Measurements from ENCODE around the gene MYO18A. TPM values are rescaled to one million over a fixed set of nuclear protein-coding genes. Genes with fewer than 3 reads are reported as not detected.

The MYO18A gene
- total RNA-seq, 3 donors from 2014 or later (not counting 1 experiment from before 2014, with no cell fraction given) = 110 to 117 (median 115) TPM

- Histone ChIP-seq H3K27me3 (ENCODE audit: control insufficient read depth, insufficient read depth, low read length) (no peaks in the 10 kb centered on the region), H3K4me3 (ENCODE audit: low read length) (no peak overlapping the region), H3K27ac (ENCODE audit: low read length) (no peak overlapping the region), H3K9me3 (ENCODE audit: control insufficient read depth, insufficient read depth, low read length) (no peaks in the 10 kb centered on the region), H3K4me1 (ENCODE audit: control insufficient read depth, insufficient read depth, low read length) (peaks cover 7% of the 10 kb centered on the region), H3K36me3 (ENCODE audit: control insufficient read depth, insufficient read depth, low read length) (no peaks in the 10 kb centered on the region)
- no peaks in the 10 kb centered on the region for H3K36me3 Mint-ChIP-seq
- peaks cover 0 to 2% of the 10 kb centered on the region in 2 donors for H3K27me3 Mint-ChIP-seq (ENCODE audit: low read depth in 2 of 2)
- peaks cover 0 to 3% of the 10 kb centered on the region in 2 donors for H3K4me1 Mint-ChIP-seq
- WGBS (ENCODE audit: insufficient coverage) = 89% methylated on average over 8 of the region's 8 CpGs
- no peak overlapping the region for H3K4me3 Mint-ChIP-seq
- ATAC-seq (no peak), DNase-seq (no peak)
- TF ChIP-seq CTCF (IDR thresholded peaks at IDR 0.05) = no peak
- intact Hi-C loops (cut with micrococcal nuclease) = loop anchor here (5.0 kb wide), 1 partner anchor 78 kb away; the partner anchor contains the start of gene NUFIP2
- H3K9me3 Mint-ChIP-seq = no peaks in the 10 kb centered on the region
- H3K27ac Mint-ChIP-seq = no peak overlapping the region
These were observed 34.3 kb upstream of the MYO18A start for GRCh38 chr17:29214215-29215146.

GRCh38 chr17:29212681-29213121 is 32.5 kb upstream of the MYO18A start:
- no peaks in the 10 kb centered on the region for H3K9me3 ChIP-seq (ENCODE audit: control insufficient read depth, insufficient read depth, low read length)
- no peak for TF ChIP-seq CTCF (IDR thresholded peaks at IDR 0.05)
- ATAC-seq (no peak), DNase-seq (no peak)
- H3K4me3 Mint-ChIP-seq = no peak overlapping the region
- WGBS (ENCODE audit: insufficient coverage) = 92% methylated on average over 5 of the region's 5 CpGs
- H3K36me3 Mint-ChIP-seq = no peaks in the 10 kb centered on the region
- no peaks in the 10 kb centered on the region for H3K36me3 ChIP-seq (ENCODE audit: control insufficient read depth, insufficient read depth, low read length)
- H3K4me1 ChIP-seq (ENCODE audit: control insufficient read depth, insufficient read depth, low read length) = peaks cover 3% of the 10 kb centered on the region
- H3K4me1 Mint-ChIP-seq = no peaks in the 10 kb centered on the region
- H3K4me3 ChIP-seq (ENCODE audit: low read length) = no peak overlapping the region
- H3K27ac Mint-ChIP-seq = no peak overlapping the region
- H3K27me3 Mint-ChIP-seq (ENCODE audit: low read depth in 2 of 2) = peaks cover 0 to 2% of the 10 kb centered on the region in 2 donors
- H3K27ac ChIP-seq (ENCODE audit: low read length) = no peak overlapping the region
- intact Hi-C loops (cut with micrococcal nuclease) = no loop called here
- H3K9me3 Mint-ChIP-seq = no peaks in the 10 kb centered on the region
- no peaks in the 10 kb centered on the region for H3K27me3 ChIP-seq (ENCODE audit: control insufficient read depth, insufficient read depth, low read length)

GRCh38 chr17:29212094-29212631 is 32.0 kb upstream of the MYO18A start:
- ATAC-seq (no peak), DNase-seq (no peak)
- no peak overlapping the region for H3K4me3 ChIP-seq (ENCODE audit: low read length)
- H3K36me3 Mint-ChIP-seq = no peaks in the 10 kb centered on the region
- no peaks in the 10 kb centered on the region for H3K27me3 Mint-ChIP-seq (ENCODE audit: low read depth in 2 of 2)
- H3K27ac Mint-ChIP-seq = no peak overlapping the region
- no peaks in the 10 kb centered on the region for H3K9me3 ChIP-seq (ENCODE audit: control insufficient read depth, insufficient read depth, low read length)
- H3K4me1 Mint-ChIP-seq = no peaks in the 10 kb centered on the region
- intact Hi-C loops (cut with micrococcal nuclease) = no loop called here
- H3K36me3 ChIP-seq (ENCODE audit: control insufficient read depth, insufficient read depth, low read length) = no peaks in the 10 kb centered on the region
- H3K4me3 Mint-ChIP-seq = no peak overlapping the region
- H3K27me3 ChIP-seq (ENCODE audit: control insufficient read depth, insufficient read depth, low read length) = no peaks in the 10 kb centered on the region
- peaks cover 3% of the 10 kb centered on the region for H3K4me1 ChIP-seq (ENCODE audit: control insufficient read depth, insufficient read depth, low read length)
- no peak for TF ChIP-seq CTCF (IDR thresholded peaks at IDR 0.05)
- no peaks in the 10 kb centered on the region for H3K9me3 Mint-ChIP-seq
- 80% methylated on average over 1 of the region's 1 CpG for WGBS (ENCODE audit: insufficient coverage)
- no peak overlapping the region for H3K27ac ChIP-seq (ENCODE audit: low read length)

All from natural killer cell (primary cell).